GM18907 (cell line): ENCODE data around the gene PPFIBP2.

ENCODE experiments used
- ATAC-seq: cut with Tn5 transposase; IDR thresholded peaks from one replicate; pipeline ENCODE4 v1.9.1; 2021; ENCODE audit warnings: mild to moderate bottlenecking, moderate library complexity; ENCODE audit not compliant: unreplicated experiment

Gene PPFIBP2

GRCh38 chr11:7513234-7514098 lies at the start of gene PPFIBP2:
Gene PPFIBP2 (plus strand): TSS chr11:7513999. CDS start chr11:7549476, 35,477 bp downstream.
- peak; percentile 69 for ATAC-seq

- ATAC-seq = peak; percentile 88
Measured at GRCh38 chr11:7467652-7468051, 46.1 kb upstream of the PPFIBP2 start.

- no peak for ATAC-seq
Measured at GRCh38 chr11:7469351-7469865, 44.4 kb upstream of the PPFIBP2 start.

GRCh38 chr11:7471071-7471470 lies 42.7 kb upstream of the PPFIBP2 start:
- no peak for ATAC-seq

GRCh38 chr11:7473717-7474116 lies 40.1 kb upstream of the PPFIBP2 start:
- peak; percentile 98 for ATAC-seq

- no peak for ATAC-seq
Measured at GRCh38 chr11:7480113-7480512, 33.7 kb upstream of the PPFIBP2 start.

GRCh38 chr11:7484131-7484530 lies 29.7 kb upstream of the PPFIBP2 start:
- no peak for ATAC-seq

- ATAC-seq = no peak
Measured at GRCh38 chr11:7484645-7485044, 29.2 kb upstream of the PPFIBP2 start.

- no peak for ATAC-seq
Measured at GRCh38 chr11:7485186-7486097, 28.4 kb upstream of the PPFIBP2 start, which contains the start of gene OLFML1. Gene OLFML1 (plus strand): TSS chr11:7485506. CDS start chr11:7485876, 370 bp downstream.

- no peak for ATAC-seq
Measured at GRCh38 chr11:7486098-7486780, 27.6 kb upstream of the PPFIBP2 start.

- ATAC-seq = no peak
Measured at GRCh38 chr11:7486781-7487140, 27.0 kb upstream of the PPFIBP2 start.

- no peak for ATAC-seq
Measured at GRCh38 chr11:7487360-7487759, 26.4 kb upstream of the PPFIBP2 start.

- no peak for ATAC-seq
Measured at GRCh38 chr11:7488681-7489080, 25.1 kb upstream of the PPFIBP2 start.

GRCh38 chr11:7489376-7489775 lies 24.4 kb upstream of the PPFIBP2 start:
- ATAC-seq = no peak

GRCh38 chr11:7490054-7490453 lies 23.7 kb upstream of the PPFIBP2 start:
- no peak for ATAC-seq

- ATAC-seq = no peak
Measured at GRCh38 chr11:7490535-7490934, 23.3 kb upstream of the PPFIBP2 start.

- ATAC-seq = no peak
Measured at GRCh38 chr11:7492253-7492652, 21.5 kb upstream of the PPFIBP2 start.

GRCh38 chr11:7493670-7494069 lies 20.1 kb upstream of the PPFIBP2 start:
- ATAC-seq = no peak

GRCh38 chr11:7494086-7494745 lies 19.6 kb upstream of the PPFIBP2 start:
- no peak for ATAC-seq

GRCh38 chr11:7495882-7496551 lies 17.8 kb upstream of the PPFIBP2 start:
- peak; percentile 93 for ATAC-seq
